ENCODE data around the gene HS6ST3. TPM values are rescaled to one million over a fixed set of nuclear protein-coding genes. Genes with fewer than 3 reads are reported as not detected.

The HS6ST3 gene
- total RNA-seq, 1 donor from 2014 or later, result under 0.01 TPM

GRCh38 chr13:96573563-96573962, 483.7 kb downstream of the HS6ST3 start:
- DNase-seq (ENCODE audit: low read depth), result no peak
- no peaks in the 10 kb centered on the region for H3K36me3 ChIP-seq (ENCODE audit: control insufficient read depth, insufficient read depth, low read length)
- no peak for TF ChIP-seq CTCF (IDR thresholded peaks at IDR 0.05; ENCODE audit: insufficient read depth, low read length, severe bottlenecking)
- H3K4me3 ChIP-seq (ENCODE audit: low read depth, low read length), result no peak overlapping the region
- FAIRE-seq, result no peak
- H3K27me3 ChIP-seq (ENCODE audit: control insufficient read depth, insufficient read depth, low read length), result no peaks in the 10 kb centered on the region

- no peak overlapping the region for H3K4me3 ChIP-seq (ENCODE audit: low read depth, low read length)
- no peaks in the 10 kb centered on the region for H3K36me3 ChIP-seq (ENCODE audit: control insufficient read depth, insufficient read depth, low read length)
- no peak for FAIRE-seq
- H3K27me3 ChIP-seq (ENCODE audit: control insufficient read depth, insufficient read depth, low read length), result no peaks in the 10 kb centered on the region
- TF ChIP-seq CTCF (IDR thresholded peaks at IDR 0.05; ENCODE audit: insufficient read depth, low read length, severe bottlenecking), result no peak
- DNase-seq (ENCODE audit: low read depth), result no peak
Observed at GRCh38 chr13:96575423-96576320, 485.8 kb downstream of the HS6ST3 start.

- no peak overlapping the region for H3K4me3 ChIP-seq (ENCODE audit: low read depth, low read length)
- H3K27me3 ChIP-seq (ENCODE audit: control insufficient read depth, insufficient read depth, low read length), result no peaks in the 10 kb centered on the region
- TF ChIP-seq CTCF (IDR thresholded peaks at IDR 0.05; ENCODE audit: insufficient read depth, low read length, severe bottlenecking), result no peak
- DNase-seq (ENCODE audit: low read depth) (peak; percentile 58), FAIRE-seq (no peak)
- H3K36me3 ChIP-seq (ENCODE audit: control insufficient read depth, insufficient read depth, low read length), result no peaks in the 10 kb centered on the region
Observed at GRCh38 chr13:96581741-96582140, 491.8 kb downstream of the HS6ST3 start.

- FAIRE-seq (no peak), DNase-seq (ENCODE audit: low read depth) (no peak)
- no peak overlapping the region for H3K4me3 ChIP-seq (ENCODE audit: low read depth, low read length)
- no peak for TF ChIP-seq CTCF (IDR thresholded peaks at IDR 0.05; ENCODE audit: insufficient read depth, low read length, severe bottlenecking)
- no peaks in the 10 kb centered on the region for H3K36me3 ChIP-seq (ENCODE audit: control insufficient read depth, insufficient read depth, low read length)
- H3K27me3 ChIP-seq (ENCODE audit: control insufficient read depth, insufficient read depth, low read length), result no peaks in the 10 kb centered on the region
Observed at GRCh38 chr13:96615252-96615651, 525.3 kb downstream of the HS6ST3 start.

- Histone ChIP-seq H3K27me3 (ENCODE audit: control insufficient read depth, insufficient read depth, low read length) (no peaks in the 10 kb centered on the region), H3K4me3 (ENCODE audit: low read depth, low read length) (no peak overlapping the region), H3K36me3 (ENCODE audit: control insufficient read depth, insufficient read depth, low read length) (no peaks in the 10 kb centered on the region)
- FAIRE-seq (no peak), DNase-seq (ENCODE audit: low read depth) (no peak)
- TF ChIP-seq CTCF (IDR thresholded peaks at IDR 0.05; ENCODE audit: insufficient read depth, low read length, severe bottlenecking), result no peak
Observed at GRCh38 chr13:96617528-96617927, 527.6 kb downstream of the HS6ST3 start.

Data from bronchial epithelial cell (primary cell).